ENCODE results near the gene PEA15. TPM values are rescaled to one million over a fixed set of nuclear protein-coding genes. Genes with fewer than 3 reads are reported as not detected.

Gene PEA15
- total RNA-seq, 1 donor from 2014 or later: 44.6 TPM

GRCh38 chr1:160243767-160244166, 38.6 kb downstream of the PEA15 start:
- Mint-ChIP-seq H3K36me3 (ENCODE audit: unreplicated experiment) (no peaks in the 10 kb centered on the region), H3K27ac (ENCODE audit: unreplicated experiment) (peak overlapping the region; percentile 81), H3K4me1 (ENCODE audit: low read depth, unreplicated experiment) (peaks cover 26% of the 10 kb centered on the region), H3K9me3 (ENCODE audit: unreplicated experiment) (no peaks in the 10 kb centered on the region), H3K4me3 (ENCODE audit: unreplicated experiment) (peak overlapping the region; percentile 31), H3K27me3 (ENCODE audit: unreplicated experiment) (peaks cover 2% of the 10 kb centered on the region)
- no peak for DNase-seq
- no peak for TF ChIP-seq CTCF (IDR thresholded peaks at IDR 0.05; ENCODE audit: partially characterized antibody, unreplicated experiment)

GRCh38 chr1:160244209-160244608, 39.0 kb downstream of the PEA15 start:
- peak overlapping the region; percentile 81 for H3K27ac Mint-ChIP-seq (ENCODE audit: unreplicated experiment)
- peaks cover 26% of the 10 kb centered on the region for H3K4me1 Mint-ChIP-seq (ENCODE audit: low read depth, unreplicated experiment)
- no peak for TF ChIP-seq CTCF (IDR thresholded peaks at IDR 0.05; ENCODE audit: partially characterized antibody, unreplicated experiment)

GRCh38 chr1:160245434-160245833, 40.2 kb downstream of the PEA15 start:
- Mint-ChIP-seq H3K9me3 (ENCODE audit: unreplicated experiment) (no peaks in the 10 kb centered on the region), H3K27me3 (ENCODE audit: unreplicated experiment) (no peaks in the 10 kb centered on the region), H3K4me1 (ENCODE audit: low read depth, unreplicated experiment) (peaks cover 28% of the 10 kb centered on the region), H3K36me3 (ENCODE audit: unreplicated experiment) (no peaks in the 10 kb centered on the region), H3K4me3 (ENCODE audit: unreplicated experiment) (peak overlapping the region; percentile 18), H3K27ac (ENCODE audit: unreplicated experiment) (peak overlapping the region; percentile 67)
- no peak for TF ChIP-seq CTCF (IDR thresholded peaks at IDR 0.05; ENCODE audit: partially characterized antibody, unreplicated experiment)
- no peak for DNase-seq

More at GRCh38 chr1:160244209-160244608, 39.0 kb downstream of the PEA15 start:
- H3K27me3 Mint-ChIP-seq (ENCODE audit: unreplicated experiment): peaks cover 2% of the 10 kb centered on the region
- H3K4me3 Mint-ChIP-seq (ENCODE audit: unreplicated experiment): no peak overlapping the region
- no peaks in the 10 kb centered on the region for H3K9me3 Mint-ChIP-seq (ENCODE audit: unreplicated experiment)
- no peaks in the 10 kb centered on the region for H3K36me3 Mint-ChIP-seq (ENCODE audit: unreplicated experiment)
- DNase-seq: no peak

- Mint-ChIP-seq H3K9me3 (ENCODE audit: unreplicated experiment) (peaks cover 2% of the 10 kb centered on the region), H3K27ac (ENCODE audit: unreplicated experiment) (no peak overlapping the region), H3K36me3 (ENCODE audit: unreplicated experiment) (no peaks in the 10 kb centered on the region), H3K4me3 (ENCODE audit: unreplicated experiment) (no peak overlapping the region), H3K4me1 (ENCODE audit: low read depth, unreplicated experiment) (peaks cover 40% of the 10 kb centered on the region), H3K27me3 (ENCODE audit: unreplicated experiment) (no peaks in the 10 kb centered on the region)
- TF ChIP-seq CTCF (IDR thresholded peaks at IDR 0.05; ENCODE audit: partially characterized antibody, unreplicated experiment): no peak
- DNase-seq: no peak
Measured at GRCh38 chr1:160247053-160247452, 41.9 kb downstream of the PEA15 start.

- H3K4me1 Mint-ChIP-seq (ENCODE audit: low read depth, unreplicated experiment): peaks cover 17% of the 10 kb centered on the region
- H3K27me3 Mint-ChIP-seq (ENCODE audit: unreplicated experiment): no peaks in the 10 kb centered on the region
- peaks cover 2% of the 10 kb centered on the region for H3K9me3 Mint-ChIP-seq (ENCODE audit: unreplicated experiment)
- no peaks in the 10 kb centered on the region for H3K36me3 Mint-ChIP-seq (ENCODE audit: unreplicated experiment)
- H3K27ac Mint-ChIP-seq (ENCODE audit: unreplicated experiment): peak overlapping the region; percentile 69
- DNase-seq: no peak
- TF ChIP-seq CTCF (IDR thresholded peaks at IDR 0.05; ENCODE audit: partially characterized antibody, unreplicated experiment): no peak
- H3K4me3 Mint-ChIP-seq (ENCODE audit: unreplicated experiment): no peak overlapping the region
Measured at GRCh38 chr1:160251011-160251410, 45.8 kb downstream of the PEA15 start.
